Subcutaneous adipose tissue (tissue), 4 donors: ENCODE results near the gene CYB5RL. TPM values are rescaled to one million over a fixed set of nuclear protein-coding genes. Genes with fewer than 3 reads are reported as not detected.

Experiments
- CTCF ChIP-seq: fragments of 450-650 bp; IDR thresholded peaks from one replicate; pipeline ENCODE4 v1.5.1; 2016; ENCODE audit warnings: low read depth, mild to moderate bottlenecking, control low read depth, antibody characterized with exemption, moderate library complexity
- total RNA-seq, 4 donors: library from RNA; depleted of rRNA; stranded (reverse); fragments of >200 nt; gene quantifications; one replicate each; pipeline ENCODE4 v1.1.0, GENCODE V29; 2016

The CYB5RL gene
- total RNA-seq, 4 donors from 2014 or later, result 3.9 to 6.4 (median 5.4) TPM

GRCh38 chr1:54243022-54243421 lies 43.2 kb upstream of the CYB5RL start:
- no peak for TF ChIP-seq CTCF

DNA sequence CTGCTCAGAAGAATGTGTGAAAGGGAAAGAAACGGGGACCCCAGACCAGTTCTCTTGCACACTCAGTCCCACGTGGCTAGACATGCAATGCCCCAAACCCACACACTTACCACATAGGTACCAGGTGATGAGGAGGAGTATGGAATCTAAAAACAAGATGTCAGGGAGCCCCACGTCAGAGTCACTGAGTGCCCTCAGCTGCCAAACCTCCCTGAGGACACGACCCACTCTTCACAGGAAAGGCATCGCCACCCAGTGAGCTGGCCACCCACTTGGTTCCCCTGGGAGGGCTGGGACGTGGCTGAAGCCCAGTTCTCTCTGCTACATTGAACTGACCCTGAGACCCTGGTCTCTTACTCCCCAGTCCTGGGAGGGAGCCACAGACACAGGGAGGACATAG lies 41.5 kb upstream of the CYB5RL start:
- TF ChIP-seq CTCF, result no peak

- no peak for TF ChIP-seq CTCF
Measured at GRCh38 chr1:54240741-54241335, 41.0 kb upstream of the CYB5RL start.

DNA sequence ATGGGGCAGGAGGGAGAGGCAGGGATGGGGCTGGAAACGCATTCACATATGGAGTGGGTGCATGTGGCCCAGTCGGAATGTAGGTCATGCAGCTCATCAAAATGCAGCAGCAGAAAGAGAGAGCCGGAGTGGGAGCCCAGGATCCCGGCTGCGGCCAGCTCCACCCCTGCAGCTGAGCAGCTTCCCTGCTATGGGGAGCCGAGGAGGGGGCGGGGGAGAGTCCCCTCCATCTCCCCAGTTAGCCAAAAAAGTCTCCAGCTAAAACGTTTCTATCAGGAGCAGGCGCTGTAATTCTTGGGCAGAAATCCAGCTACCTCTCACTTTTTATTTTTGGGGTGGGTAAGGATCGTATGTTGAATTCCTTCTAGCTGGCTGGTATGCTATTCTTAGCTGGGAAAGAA lies 39.8 kb upstream of the CYB5RL start:
- no peak for TF ChIP-seq CTCF

DNA sequence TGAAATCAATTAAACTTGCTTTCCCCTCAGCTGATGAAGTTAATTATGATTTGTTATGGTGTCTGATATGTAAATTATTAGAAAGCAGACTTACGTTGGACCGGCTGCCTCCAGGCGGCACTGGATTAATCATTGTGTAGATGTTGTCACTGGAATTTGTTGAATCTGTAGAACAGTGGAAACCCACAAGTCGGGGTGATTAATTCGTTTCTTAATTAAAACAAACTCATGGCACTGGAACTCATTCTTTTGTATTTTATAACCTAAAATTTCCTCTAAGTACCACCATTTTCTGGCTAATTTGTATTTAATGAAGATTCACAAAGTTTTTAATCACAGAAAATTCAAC lies 39.2 kb upstream of the CYB5RL start:
- TF ChIP-seq CTCF, result no peak

GRCh38 chr1:54238353-54239034 lies 38.7 kb upstream of the CYB5RL start:
- TF ChIP-seq CTCF, result no peak

GRCh38 chr1:54237586-54237985 lies 37.8 kb upstream of the CYB5RL start:
- no peak for TF ChIP-seq CTCF
